Stimulated activated CD8-positive, alpha-beta memory T cell treated with anti-CD3 and anti-CD28 coated beads, Interleukin-7, amount 100 ng/mL, for 4 hours (primary cell): ENCODE measurements around the gene CACNA1D.

Source experiments
- DNase-seq, 2 donors: peaks; one replicate each; pipeline ENCODE4 v3.0.0-alpha.2; 2020; ENCODE audit warnings: low read depth in 2 of 2

CACNA1D gene

DNA sequence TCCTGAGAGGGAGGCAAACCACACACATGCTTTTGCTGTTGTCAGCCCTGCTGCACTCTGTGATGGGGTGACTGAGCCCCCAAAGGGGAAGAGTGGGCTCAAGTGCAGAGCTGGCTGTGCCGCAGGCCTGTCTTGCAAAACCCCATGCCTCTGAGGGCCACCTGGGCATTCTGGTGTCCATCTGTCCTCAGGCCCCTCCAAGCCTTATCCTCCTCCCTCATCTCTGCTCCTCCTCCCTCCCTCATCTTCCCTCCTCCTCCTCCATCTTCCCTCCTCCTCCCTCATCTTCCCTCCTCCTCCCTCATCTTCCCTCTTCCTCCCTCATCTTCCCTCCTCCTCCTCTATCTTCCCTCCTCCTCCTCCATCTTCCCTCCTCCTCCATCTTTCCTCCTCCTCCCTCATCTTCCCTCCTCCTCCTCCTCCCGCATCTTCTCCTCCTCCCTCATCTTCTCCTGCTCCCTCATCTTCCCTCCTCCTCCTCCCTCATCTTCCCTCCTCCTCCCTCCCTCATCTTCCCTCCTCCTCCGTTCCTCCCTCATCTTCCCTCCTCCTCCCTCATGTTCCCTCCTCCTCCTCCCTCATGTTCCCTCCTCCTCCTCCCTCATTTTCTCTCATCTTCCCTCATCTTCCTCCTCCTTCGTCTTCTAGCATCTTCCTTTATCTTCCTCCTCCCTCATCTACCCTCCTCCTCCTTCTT is 311.2 kb downstream of the CACNA1D start:
- DNase-seq: no peak

DNA sequence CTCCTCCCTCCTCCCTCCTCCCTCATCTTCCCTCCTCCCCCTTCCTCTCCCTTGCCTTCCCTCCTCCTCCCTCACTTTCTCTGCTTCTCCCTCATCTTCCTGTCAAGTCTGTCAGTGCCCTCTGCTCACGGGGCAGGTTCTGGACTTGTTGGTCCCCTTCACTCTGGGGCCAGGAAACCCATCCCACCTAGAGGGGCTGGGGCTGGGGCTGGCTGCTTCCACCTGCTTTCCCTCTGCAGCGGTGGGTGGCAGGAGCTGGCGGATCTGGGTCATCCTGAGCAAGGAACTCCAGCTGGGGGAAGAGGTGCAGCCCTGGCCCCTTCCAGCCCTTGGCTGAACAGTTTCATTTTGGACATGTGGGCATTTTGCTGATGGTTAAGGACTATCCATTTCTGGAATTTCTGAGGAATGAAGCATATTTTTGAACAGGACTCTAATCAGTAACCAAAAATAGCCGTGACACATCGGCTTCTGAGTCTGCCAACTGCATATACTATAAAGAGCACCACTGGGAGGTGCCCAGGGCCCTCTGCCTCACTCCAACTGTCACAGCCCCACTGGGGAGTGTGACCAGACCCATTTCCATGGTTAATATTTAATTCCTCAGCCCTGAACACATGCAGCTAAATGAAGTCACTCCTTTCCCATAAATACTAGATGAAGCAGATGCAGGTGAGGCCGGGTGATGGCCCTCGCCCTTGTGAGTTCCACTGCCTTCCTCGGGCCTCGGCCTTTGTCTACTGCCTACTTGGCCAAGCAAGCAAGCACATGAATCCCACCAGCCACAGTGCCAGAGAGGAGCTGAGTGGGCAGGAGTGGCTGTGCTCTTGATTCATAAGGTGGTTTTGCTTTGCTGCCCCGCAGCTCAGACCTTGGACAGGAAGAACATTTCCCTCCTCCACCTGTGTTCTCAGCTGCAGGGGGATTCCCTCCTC is 312.0 kb downstream of the CACNA1D start:
- no peak for DNase-seq

DNA sequence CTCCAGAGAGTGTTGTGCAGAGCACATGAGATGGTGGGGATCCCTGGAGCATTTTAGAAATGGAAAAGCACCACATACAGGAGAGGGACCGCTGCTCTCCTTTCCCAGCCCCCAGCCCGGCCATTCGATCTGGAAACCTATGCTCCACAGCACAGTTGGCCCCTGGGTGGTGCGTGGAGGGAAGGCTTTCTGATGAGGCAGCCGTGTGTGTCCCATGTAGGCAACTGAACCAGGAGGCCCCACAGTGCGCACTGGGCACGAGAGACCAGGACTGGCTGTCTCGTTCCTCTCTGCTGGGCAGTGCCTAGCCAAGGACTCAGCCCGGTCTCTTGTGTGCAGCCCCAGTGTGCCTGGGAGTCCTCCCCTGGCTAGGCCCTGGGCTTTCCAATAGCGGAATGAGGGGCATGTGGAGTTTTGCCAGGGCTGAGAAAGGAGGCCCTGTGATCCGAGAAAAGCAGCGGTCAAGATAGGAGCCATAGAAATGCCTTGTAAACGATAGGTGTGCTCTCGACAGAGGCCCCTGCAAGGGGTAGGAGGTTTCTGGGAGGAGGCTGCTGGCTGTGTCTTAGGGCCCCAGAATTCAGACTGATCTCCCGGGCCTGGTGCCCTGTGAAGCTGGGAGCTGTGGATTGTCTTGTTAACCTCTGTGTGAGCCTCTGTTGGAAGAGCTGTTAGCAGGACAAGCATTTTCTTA is 312.9 kb downstream of the CACNA1D start:
- DNase-seq: no peak

DNA sequence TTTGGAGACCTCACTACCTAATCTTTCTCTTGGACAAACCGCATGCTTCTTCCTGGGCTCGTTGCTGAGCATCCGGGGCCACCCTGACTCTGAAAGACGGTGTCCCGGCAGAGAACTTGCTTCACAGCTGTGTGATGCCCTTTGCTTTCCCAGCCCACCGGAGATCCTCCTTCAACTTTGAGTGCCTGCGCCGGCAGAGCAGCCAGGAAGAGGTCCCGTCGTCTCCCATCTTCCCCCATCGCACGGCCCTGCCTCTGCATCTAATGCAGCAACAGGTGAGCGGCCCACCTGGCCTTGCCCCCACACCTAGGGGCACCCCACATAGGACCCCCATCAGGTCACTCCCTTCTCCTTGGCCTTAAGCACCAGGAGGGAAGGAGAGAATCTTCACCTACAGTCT is 314.1 kb downstream of the CACNA1D start:
- DNase-seq: no peak

DNA sequence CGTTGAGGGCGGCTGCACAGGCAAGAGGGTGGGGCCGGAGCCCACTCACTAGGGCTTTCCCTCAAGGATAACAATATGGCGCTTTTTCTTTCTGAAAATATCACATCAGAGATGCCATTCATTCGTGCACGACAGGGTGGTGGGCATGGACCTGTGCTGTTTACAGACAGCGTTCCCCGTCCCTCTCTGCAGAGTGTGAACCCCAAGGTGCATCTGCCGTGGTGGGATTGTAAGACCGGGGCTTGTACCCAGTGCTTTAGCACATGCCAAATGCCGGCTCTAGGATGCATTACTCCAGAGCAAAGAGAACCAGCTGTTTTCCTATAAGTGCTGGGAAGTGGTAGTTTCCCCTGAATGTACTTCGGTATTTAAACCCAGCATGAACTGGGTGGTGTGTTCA is 314.9 kb downstream of the CACNA1D start:
- no peak for DNase-seq

DNA sequence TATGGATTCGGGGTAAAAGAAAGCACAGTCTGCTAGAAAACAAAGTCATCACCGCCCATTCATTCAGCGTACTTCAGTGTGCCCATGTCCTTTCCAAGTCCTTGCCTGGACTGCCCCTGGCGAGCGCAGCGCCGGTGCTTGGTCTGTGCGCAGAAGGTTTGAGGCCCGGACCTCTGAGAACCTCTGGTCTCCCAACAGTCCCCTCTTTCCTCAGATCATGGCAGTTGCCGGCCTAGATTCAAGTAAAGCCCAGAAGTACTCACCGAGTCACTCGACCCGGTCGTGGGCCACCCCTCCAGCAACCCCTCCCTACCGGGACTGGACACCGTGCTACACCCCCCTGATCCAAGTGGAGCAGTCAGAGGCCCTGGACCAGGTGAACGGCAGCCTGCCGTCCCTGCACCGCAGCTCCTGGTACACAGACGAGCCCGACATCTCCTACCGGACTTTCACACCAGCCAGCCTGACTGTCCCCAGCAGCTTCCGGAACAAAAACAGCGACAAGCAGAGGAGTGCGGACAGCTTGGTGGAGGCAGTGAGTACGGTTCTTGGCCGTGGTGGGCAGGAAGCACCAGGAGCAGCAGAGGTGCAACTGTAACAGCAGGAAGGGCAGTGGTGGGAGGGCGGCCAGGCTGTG is 315.5 kb downstream of the CACNA1D start:
- DNase-seq: no peak

DNA sequence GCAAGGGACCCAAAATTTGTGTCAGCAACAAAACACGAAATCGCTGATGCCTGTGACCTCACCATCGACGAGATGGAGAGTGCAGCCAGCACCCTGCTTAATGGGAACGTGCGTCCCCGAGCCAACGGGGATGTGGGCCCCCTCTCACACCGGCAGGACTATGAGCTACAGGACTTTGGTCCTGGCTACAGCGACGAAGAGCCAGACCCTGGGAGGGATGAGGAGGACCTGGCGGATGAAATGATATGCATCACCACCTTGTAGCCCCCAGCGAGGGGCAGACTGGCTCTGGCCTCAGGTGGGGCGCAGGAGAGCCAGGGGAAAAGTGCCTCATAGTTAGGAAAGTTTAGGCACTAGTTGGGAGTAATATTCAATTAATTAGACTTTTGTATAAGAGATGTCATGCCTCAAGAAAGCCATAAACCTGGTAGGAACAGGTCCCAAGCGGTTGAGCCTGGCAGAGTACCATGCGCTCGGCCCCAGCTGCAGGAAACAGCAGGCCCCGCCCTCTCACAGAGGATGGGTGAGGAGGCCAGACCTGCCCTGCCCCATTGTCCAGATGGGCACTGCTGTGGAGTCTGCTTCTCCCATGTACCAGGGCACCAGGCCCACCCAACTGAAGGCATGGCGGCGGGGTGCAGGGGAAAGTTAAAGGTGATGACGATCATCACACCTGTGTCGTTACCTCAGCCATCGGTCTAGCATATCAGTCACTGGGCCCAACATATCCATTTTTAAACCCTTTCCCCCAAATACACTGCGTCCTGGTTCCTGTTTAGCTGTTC is 316.9 kb downstream of the CACNA1D start:
- no peak for DNase-seq

DNA sequence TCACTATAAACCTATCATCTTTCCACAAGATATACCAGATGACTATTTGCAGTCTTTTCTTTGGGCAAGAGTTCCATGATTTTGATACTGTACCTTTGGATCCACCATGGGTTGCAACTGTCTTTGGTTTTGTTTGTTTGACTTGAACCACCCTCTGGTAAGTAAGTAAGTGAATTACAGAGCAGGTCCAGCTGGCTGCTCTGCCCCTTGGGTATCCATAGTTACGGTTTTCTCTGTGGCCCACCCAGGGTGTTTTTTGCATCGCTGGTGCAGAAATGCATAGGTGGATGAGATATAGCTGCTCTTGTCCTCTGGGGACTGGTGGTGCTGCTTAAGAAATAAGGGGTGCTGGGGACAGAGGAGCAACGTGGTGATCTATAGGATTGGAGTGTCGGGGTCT is 318.0 kb downstream of the CACNA1D start:
- DNase-seq: no peak

DNA sequence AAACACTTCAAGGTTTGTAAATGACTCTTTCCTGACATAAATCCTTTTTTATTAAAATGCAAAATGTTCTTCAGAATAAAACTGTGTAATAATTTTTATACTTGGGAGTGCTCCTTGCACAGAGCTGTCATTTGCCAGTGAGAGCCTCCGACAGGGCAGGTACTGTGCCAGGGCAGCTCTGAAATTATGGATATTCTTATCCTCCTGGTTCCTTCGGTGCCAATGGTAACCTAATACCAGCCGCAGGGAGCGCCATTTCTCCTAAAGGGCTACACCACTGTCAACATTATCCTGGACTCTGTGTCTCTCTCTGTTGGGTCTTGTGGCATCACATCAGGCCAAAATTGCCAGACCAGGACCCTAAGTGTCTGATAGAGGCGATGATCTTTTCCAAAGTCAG is 318.8 kb downstream of the CACNA1D start:
- no peak for DNase-seq

DNA sequence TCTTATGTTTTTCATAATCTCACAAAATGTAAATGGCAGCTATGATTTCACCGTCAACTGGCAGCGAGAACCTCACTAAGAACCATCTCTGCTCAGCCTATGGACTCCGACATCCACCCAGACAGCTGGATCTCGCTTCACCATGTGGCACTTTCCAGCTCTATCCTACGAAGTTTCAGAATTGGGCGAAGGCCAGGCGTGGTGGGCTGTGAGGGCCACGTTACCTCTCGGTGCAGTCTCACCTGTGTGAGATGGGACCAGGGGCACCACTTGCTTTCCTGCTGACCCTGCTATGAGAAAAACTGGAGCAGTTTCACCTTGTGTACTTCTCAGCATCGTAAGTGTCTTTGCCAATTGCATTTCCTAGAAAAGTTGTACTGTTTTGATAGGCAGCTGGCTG is 319.5 kb downstream of the CACNA1D start:
- no peak for DNase-seq

DNA sequence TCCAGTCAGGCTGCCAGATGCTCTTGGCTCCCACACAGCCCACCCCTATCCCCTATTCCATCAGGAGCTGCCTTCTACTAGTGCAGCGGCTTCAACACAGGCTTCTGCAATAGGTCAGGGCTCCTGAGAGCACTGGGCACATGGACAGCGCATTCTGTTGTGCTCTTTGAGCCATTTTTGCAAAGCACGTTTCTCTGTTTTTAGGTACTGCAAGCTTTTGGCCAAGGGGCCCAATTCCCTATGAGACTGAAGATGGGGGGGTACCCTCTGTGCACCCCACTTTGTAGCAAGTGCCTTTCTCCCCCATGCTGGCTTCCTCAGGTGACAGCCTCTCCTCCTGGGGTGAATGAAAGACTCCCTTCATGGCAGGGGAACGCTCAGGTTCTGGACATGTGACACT is 320.7 kb downstream of the CACNA1D start:
- DNase-seq: no peak

DNA sequence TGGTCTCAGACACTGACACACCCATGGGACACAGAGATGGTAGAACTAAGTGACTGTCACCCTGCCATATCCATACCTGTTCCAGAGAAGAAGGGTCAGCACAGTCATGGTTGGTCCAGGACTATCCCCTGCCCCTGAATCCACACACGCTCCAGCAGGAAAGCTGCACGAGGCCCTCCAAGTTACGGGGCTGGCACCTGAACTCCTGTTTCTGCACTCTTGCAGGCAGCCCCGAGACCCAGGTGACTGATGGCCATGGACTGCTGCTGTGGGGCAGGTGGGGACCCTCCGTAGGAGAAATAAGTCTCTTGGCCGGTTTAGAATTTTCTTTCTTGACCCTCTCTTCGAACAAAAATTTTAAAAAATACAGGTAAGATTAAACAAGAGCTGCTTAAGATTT is 321.2 kb downstream of the CACNA1D start:
- no peak for DNase-seq

DNA sequence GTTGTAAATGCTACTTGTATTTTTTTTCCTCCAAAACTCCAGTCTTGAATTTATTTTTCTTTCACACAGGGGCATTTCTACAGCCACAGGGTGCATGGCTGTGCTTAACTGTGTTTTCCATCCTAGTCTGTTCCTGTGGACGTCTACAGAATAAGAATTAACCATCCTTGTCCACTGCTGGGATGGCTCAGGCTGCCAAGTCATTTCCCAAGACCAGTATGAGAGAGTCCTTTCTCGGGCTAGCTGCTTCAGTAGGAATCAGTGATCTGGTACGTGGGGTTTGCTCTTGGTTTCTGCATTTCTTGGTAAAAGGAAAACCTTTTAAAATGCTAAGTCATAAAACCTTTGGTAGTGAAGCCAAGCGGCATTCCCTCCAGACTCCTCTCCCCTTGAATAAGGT is 322.0 kb downstream of the CACNA1D start:
- no peak for DNase-seq

DNA sequence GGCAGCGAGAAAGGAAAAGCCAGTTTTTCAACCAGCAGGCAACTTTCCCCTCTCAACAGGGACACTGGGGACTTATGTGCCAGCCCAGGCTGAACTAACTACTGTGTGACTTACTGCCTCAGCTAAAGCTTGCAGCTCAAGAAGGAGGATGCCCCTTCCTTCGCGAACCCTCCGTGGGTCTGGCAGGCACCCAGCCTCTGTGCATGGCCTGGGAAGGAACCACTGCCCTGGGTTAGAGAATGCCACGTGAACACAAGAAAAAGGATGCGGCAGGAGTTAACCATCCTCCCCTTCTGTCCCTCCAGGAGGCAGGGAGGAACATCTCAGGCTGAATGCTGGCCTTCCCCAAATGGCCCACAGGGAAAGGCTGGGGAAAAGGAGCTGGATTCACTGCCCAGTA is 322.8 kb downstream of the CACNA1D start:
- DNase-seq: no peak

DNA sequence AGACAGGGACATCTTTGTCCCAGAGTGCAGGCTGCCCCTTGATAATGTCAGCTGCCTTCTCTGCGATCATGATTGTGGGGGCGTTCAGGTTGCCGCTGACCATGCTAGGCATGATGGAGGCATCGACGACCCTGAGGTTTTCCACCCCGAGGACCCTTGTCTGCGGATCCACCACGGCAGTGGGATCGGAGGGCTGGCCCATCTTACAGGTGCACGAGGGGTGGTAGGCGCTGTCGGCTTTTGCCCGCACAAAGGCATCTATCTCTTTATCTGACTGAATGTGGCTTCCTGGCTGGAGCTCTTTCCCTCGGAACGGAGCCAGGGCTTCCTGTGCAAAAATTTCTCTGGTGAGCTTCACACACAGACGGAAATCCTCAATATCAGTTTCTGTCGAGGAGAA is 323.4 kb downstream of the CACNA1D start:
- DNase-seq: no peak

DNA sequence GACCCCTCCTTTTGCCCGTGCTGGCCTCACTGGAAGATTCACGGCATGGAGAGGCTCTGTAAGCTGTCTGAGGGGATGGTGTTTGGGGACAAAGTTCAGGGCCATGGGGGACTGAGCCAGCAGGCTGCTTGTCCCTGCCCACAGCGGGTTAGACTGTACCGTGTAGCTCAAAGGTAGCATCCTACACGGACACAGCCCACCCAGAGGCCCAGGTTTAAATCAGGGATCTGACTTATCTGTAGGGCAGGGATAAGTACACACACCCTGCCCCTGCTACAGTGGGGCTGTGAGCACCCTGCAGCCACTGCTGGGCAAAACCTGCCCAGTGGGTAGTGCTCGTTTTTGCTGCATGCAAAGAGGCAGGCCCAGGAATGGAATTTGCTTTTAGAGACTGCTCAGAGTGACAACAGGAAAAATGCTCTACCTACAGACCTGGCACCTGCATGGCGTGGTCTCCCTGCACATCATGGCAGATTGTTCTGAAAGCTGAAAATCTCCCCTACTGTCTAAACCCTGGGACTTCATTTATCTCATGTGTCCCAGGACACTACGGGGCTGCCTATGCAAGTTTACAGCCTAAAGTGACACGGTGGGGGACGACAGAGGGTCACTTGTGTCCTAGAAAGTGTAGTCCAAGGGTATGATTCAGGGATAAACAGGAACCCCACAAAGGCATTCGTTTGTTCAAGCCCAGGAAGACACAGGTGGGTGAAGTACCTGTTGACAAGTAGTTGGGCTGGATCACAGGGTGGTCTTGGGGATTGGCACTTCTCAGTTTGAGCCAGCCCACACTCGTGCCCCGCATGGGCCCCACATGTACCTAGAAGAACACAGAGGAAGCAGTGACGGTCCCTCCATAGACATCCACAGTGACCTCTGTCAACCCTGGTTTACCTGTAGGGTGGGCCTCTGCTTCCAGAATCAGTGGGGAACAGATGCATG is 324.1 kb downstream of the CACNA1D start:
- DNase-seq: no peak

DNA sequence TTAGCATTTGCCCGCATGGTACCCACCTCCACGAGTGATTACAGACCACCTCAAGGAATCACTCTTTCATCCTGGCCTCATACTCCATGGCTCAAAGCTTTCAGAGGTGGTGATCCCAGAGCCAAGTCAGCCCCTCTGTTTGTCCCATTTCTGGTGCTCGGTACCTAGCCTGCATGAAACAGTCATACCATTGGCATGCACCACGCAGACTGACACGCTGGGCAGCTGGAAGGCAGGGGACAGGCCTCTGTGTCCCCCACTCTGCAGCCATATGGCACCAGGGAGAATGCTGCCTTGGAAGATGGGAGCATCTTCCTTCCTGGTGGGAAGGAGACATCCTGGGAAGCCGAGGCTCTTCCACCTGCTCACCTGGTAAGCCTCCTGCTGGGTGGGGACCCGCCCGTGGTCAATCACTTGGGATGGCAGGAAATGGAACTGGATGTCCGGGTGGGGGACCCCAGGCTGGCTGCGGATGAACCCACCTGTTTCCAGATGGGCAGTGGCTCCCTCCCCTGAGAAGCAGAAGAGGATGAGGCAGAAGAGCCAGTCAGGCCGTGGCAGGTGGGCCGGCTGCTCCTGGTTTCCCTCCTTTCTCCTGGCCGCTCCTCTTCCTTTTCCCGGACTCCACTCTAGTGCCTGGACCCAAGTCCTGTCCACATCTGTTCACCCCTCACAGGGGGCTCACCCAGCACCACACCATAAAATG is 324.9 kb downstream of the CACNA1D start:
- DNase-seq: no peak

DNA sequence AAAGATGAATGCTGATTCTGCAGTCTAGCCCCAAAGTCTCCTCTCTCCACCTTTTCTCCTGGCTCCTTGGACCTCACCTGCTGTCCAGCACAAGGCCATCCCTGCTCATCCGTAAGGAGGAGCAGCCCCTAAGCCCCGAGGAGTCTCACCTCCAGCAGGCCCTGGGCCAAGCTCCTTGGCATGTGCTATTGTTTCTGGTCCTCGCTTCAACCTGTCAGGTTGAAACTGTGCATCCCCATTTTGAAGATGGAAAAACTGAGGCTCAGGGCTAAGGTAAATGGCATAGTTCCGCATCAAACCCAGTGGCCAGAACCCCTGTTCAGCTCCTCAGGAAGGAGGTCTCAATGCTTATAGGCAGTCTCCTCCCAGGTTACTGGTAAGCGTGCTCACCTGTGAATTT is 325.7 kb downstream of the CACNA1D start:
- DNase-seq: no peak

DNA sequence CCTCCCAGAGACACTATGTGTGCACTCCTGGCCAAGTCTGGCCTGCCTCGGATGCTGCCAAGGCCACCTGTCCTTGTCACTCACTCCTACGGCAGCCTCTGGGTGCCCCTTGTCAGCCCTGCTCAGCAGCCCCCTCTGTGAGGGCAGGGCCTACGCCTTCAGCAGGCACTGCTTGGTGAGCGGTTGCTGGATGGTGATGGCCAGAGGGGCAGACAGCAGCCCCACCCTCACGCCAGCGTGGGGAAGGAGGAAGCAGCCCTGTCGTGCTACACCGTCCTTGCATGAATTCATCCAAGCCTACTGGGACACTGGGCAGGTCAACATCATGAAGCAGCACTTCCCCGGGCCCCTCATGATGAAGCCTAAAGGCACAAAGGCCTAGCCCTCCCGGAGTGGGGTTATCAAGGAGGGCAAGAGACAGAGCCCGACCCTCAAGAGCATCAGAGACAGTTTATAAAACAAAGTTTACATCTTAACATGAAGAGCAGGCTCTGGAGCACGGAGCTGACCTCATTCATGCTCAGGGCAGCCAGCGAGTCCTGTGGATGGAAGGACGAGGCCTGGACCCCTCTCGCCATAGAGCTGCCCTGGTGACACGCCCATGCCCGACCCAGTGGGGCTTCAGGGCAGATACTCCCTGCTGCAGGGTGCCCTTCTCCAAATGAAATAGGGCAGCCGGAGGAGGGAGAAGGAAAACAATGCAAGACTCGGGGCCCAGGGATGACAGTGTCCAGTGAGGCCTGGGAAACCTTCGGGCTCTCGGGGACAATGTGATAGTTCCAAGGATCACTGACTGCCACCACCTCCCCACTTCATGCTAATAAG is 326.6 kb downstream of the CACNA1D start:
- DNase-seq: no peak
